K562 (cell line): ENCODE measurements around the gene FRMD4A. TPM values are rescaled to one million over a fixed set of nuclear protein-coding genes. Genes with fewer than 3 reads are reported as not detected.

ENCODE experiments used
- ATAC-seq: fragments of 200-7000 bp; cut with Tn5 transposase; 3 replicates; pipeline ENCODE4 v1.9.1; 2020; ENCODE audit warnings: moderate library complexity
- BruUV-seq: library from RNA; stranded (reverse); fragments of 400-500 nt; replicated peaks from 2 replicates; lab custom pipeline; 2021; lab: Mats Ljungman, UMichigan
- CTCF ChIA-PET: fragments of 300-600 bp; formaldehyde crosslinking; extraction: SDS; loops from one replicate; lab custom pipeline; 2021; ENCODE audit warnings: low intra/inter-chr PET ratio; lab: Yijun Ruan, JAX
- POLR2A ChIA-PET: fragments of 300-600, 350-650 bp; sonication (Branson Sonifier 250); formaldehyde crosslinking; extraction: SDS; loops from one replicate; lab custom pipeline; 2021; ENCODE audit warnings: antibody characterized with exemption, inconsistent platforms; lab: Yijun Ruan, JAX
- DNase-seq, 4 experiments: peaks; one replicate each; pipeline versions ENCODE4 v3.0.0 to v3.0.0-alpha.2; 2011 to 2018; ENCODE audit warnings: low spot score in 3 of 4, mixed read lengths in 3 of 4; ENCODE audit errors: extremely low read depth in 1 of 4
- FAIRE-seq: peaks from 2 replicates; lab custom pipeline; 2011; peaks lifted over from hg19 to GRCh38; lab: Jason Lieb, UNC
- H2AFZ ChIP-seq: 2 replicates; pipeline ENCODE4 v1.6.0; 2011; ENCODE audit warnings: low read depth, low read length, control low read depth, inconsistent platforms
- H3K27ac ChIP-seq: fragments of 200-600 bp; 3 replicates; pipeline ENCODE4 v1.8.0; 2011; ENCODE audit warnings: low read depth, mild to moderate bottlenecking, control low read depth, inconsistent platforms, low read length, moderate library complexity, mixed read lengths; ENCODE audit errors: extremely low read depth
- H3K27me3 ChIP-seq, 2 experiments: fragments of 300-600 bp in 1 of 2; 2 replicates in 1 of 2; 3 replicates in 1 of 2; pipeline versions ENCODE4 v1.6.0 to v1.8.0; 2011; ENCODE audit warnings: inconsistent platforms in 2 of 2, low read length in 2 of 2, mild to moderate bottlenecking in 1 of 2, mixed read lengths in 1 of 2, moderate library complexity in 1 of 2; ENCODE audit not compliant: control insufficient read depth in 2 of 2, insufficient read depth in 2 of 2
- H3K36me3 ChIP-seq: fragments of 300-600 bp; 3 replicates; pipeline ENCODE4 v1.8.0; 2011; ENCODE audit warnings: mild to moderate bottlenecking, low read length, inconsistent platforms; ENCODE audit not compliant: control insufficient read depth, insufficient read depth
- H3K4me1 ChIP-seq, 2 experiments: fragments of 200-600 bp in 1 of 2; replicated peaks in 1 of 2; 2 replicates in 1 of 2; 3 replicates in 1 of 2; pipeline versions ENCODE4 v1.5.1 to v1.8.0; 2011; ENCODE audit warnings: inconsistent platforms in 2 of 2, low read length in 2 of 2, mild to moderate bottlenecking in 1 of 2, mixed read lengths in 1 of 2, moderate library complexity in 1 of 2; ENCODE audit not compliant: control insufficient read depth in 2 of 2, insufficient read depth in 2 of 2
- H3K4me2 ChIP-seq: 2 replicates; pipeline ENCODE4 v1.6.1; 2011; ENCODE audit warnings: low read length, control low read depth, inconsistent platforms, mixed read lengths; ENCODE audit not compliant: insufficient read depth
- H3K4me3 ChIP-seq: fragments of 200-600 bp; sonication (generic), shearing (Covaris generic); 2 replicates; pipeline ENCODE4 v1.5.1; 2016; ENCODE audit warnings: control low read depth, inconsistent platforms
- H3K79me2 ChIP-seq: fragments of 200-600 bp; 3 replicates; pipeline ENCODE4 v1.8.0; 2011; ENCODE audit warnings: low read length, inconsistent platforms; ENCODE audit not compliant: control insufficient read depth, insufficient read depth
- H3K9ac ChIP-seq, 2 experiments: 2 replicates each; pipeline versions ENCODE4 v1.6.0 to v1.6.1; 2011; ENCODE audit warnings: low read depth in 2 of 2, low read length in 2 of 2, control low read depth in 1 of 2, inconsistent platforms in 1 of 2, mild to moderate bottlenecking in 1 of 2, mixed read lengths in 1 of 2; ENCODE audit not compliant: insufficient read depth in 1 of 2
- H3K9me1 ChIP-seq: one replicate; pipeline ENCODE4 v1.6.0; 2011; ENCODE audit warnings: inconsistent platforms, mild to moderate bottlenecking, low read length, moderate library complexity; ENCODE audit not compliant: control insufficient read depth, insufficient read depth
- H3K9me3 ChIP-seq: replicated peaks from 2 replicates; pipeline ENCODE4 v1.5.1; 2011; ENCODE audit warnings: low read depth, low read length, inconsistent platforms; ENCODE audit not compliant: control insufficient read depth, insufficient read depth
- H4K20me1 ChIP-seq: replicated peaks from 2 replicates; pipeline ENCODE4 v1.6.1; 2011; ENCODE audit warnings: low read length, inconsistent platforms, mixed read lengths; ENCODE audit not compliant: control insufficient read depth, insufficient read depth
- ADNP ChIP-seq: fragments of 200-800 bp; sonication (Bioruptor generic); IDR thresholded peaks from 2 replicates; pipeline ENCODE4 v1.6.1; 2016; ENCODE audit warnings: missing genetic modification characterization, missing compliant biosample characterization
- EHMT2 ChIP-seq: fragments of 450-650 bp; IDR thresholded peaks from 2 replicates; pipeline ENCODE4 v1.6.1; 2018; ENCODE audit warnings: antibody characterized with exemption
- HDAC3 ChIP-seq: fragments of 450-650 bp; IDR thresholded peaks from 2 replicates; pipeline ENCODE4 v1.6.1; 2018; ENCODE audit warnings: borderline replicate concordance, mild to moderate bottlenecking, moderate library complexity; ENCODE audit not compliant: partially characterized antibody
- HMG20A ChIP-seq: fragments of 450-650 bp; formaldehyde crosslinking; conservative IDR thresholded peaks from 2 replicates; pipeline ENCODE4 v1.4.0; 2020; ENCODE audit warnings: mild to moderate bottlenecking, mixed read lengths
- HNRNPUL1 ChIP-seq: fragments of 200-400 bp; formaldehyde crosslinking; IDR thresholded peaks from 2 replicates; pipeline ENCODE4 v1.6.1; 2017; ENCODE audit warnings: low read length
- MAFK ChIP-seq: IDR thresholded peaks from 2 replicates; pipeline ENCODE4 v1.6.1; 2011; ENCODE audit warnings: low read length, improper control_type of control experiment
- ZNF146 ChIP-seq: IDR thresholded peaks from one replicate; pipeline ENCODE4 v1.6.1; 2018; ENCODE audit warnings: missing compliant biosample characterization; ENCODE audit not compliant: unreplicated experiment
- ZNF318 ChIP-seq, 2 experiments: fragments of 450-650 bp; IDR thresholded peaks; 2 replicates each; pipeline ENCODE4 v1.6.1; 2016; ENCODE audit warnings: mild to moderate bottlenecking in 2 of 2, borderline replicate concordance in 1 of 2, low read depth in 1 of 2, moderate library complexity in 1 of 2
- WGBS: fragments of 100-300 bp; shearing (Covaris generic); methylation state at CpG from one replicate; pipeline ENCODE4 v1.1.6; 2016; ENCODE audit warnings: low coverage, mixed read lengths; ENCODE audit not compliant: insufficient coverage; ENCODE audit errors: missing lambda C conversion rate; 5-methylcytosine and 5-hydroxymethylcytosine counted together
- in situ Hi-C: fragments of 300-500 bp; cut with MboI; formaldehyde crosslinking; loops from 4 replicates; pipeline ENCODE4 v1.15.0; 2018; ENCODE audit warnings: inconsistent platforms, mixed read lengths
- intact Hi-C: fragments of 100-400 bp; cut with micrococcal nuclease; formaldehyde crosslinking; loops from 2 replicates; pipeline ENCODE4 v1.14.2; 2022
- polyA plus RNA-seq, 8 experiments: library from polyadenylated mRNA; depleted of rRNA in 4 of 8; stranded (reverse) in 5 of 8; unstranded in 3 of 8; fragments of >200 nt; fragmentation: Nextera tagmentation in 2 of 8; fragmentation: Illumina TruSeq in 1 of 8; extraction: Ambion mirVana in 2 of 8; extraction: Trizol in 1 of 8; gene quantifications; 2 replicates each; pipeline versions ENCODE4 v1.2.1 to v1.2.3, GENCODE V29; 2011 to 2014; ENCODE audit warnings: inconsistent platforms in 1 of 8, missing spikeins in 1 of 8
- total RNA-seq, 7 experiments: library from RNA; depleted of rRNA in 6 of 7; stranded (reverse); fragments of >200 nt in 6 of 7; fragmentation: Illumina TruSeq in 2 of 7; extraction: Trizol in 2 of 7; gene quantifications; 2 replicates each; pipeline versions ENCODE4 v1.2.1 to v1.2.3, GENCODE V29; 2011 to 2021; ENCODE audit warnings: low replicate concordance in 1 of 7
- TF ChIP-seq, protein P1 (sequence below): IDR thresholded peaks from 2 replicates; pipeline ENCODE4 v1.6.1; 2016; ENCODE audit warnings: missing genetic modification characterization, missing compliant biosample characterization

Gene FRMD4A
- total and polyA plus RNA-seq, 9 of the 15 experiments (the other 6 are each of a cell fraction or from before 2014, with no cell fraction given): 0.80 to 5.2 (median 3.0) TPM

DNA sequence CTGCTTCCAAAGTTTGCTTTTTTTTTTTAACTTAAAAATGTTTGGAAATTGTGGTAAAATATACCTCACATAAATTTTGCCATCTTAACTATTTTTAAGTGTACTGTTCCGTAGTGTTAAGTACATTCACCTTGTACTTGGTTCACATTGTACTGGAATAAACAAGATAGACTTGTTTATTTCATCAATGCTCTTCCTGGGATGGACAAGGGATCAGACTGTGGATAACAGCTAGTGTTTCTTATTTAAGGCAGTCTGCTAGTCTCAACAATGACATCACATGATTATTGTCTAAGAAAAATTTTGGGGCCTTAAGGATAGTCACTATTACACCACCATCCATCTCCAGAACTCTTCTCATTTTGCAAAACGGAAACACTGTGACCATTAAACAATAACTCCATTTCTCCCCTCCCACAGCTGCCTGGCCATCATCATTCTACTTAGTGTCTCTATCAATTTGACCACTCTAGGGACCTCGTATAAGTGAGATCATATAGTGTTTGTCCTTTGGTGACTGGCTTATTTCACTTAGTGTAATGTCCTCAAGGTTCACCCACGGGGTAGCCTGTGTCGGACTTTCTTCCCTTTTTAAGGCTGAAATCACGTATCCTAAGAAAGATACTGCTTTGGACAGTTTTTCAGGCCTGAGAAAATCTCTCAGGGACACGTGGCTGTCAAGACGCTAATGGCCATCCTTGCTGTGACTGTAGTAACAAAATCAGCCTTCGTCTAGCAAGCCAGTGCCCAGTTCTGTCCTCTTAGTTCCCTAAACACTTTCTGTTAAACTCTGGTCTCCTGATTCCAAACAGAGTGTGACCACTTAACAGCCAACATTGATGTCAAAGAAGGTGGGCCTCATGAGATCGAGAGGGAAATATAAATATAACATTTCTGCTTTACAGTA is 305.2 kb downstream of the FRMD4A start (continued):
- TF ChIP-seq ZNF146 (CRISPR knock-in tag): no peak
- no peak for TF ChIP-seq HDAC3
- TF ChIP-seq, protein P1, sequence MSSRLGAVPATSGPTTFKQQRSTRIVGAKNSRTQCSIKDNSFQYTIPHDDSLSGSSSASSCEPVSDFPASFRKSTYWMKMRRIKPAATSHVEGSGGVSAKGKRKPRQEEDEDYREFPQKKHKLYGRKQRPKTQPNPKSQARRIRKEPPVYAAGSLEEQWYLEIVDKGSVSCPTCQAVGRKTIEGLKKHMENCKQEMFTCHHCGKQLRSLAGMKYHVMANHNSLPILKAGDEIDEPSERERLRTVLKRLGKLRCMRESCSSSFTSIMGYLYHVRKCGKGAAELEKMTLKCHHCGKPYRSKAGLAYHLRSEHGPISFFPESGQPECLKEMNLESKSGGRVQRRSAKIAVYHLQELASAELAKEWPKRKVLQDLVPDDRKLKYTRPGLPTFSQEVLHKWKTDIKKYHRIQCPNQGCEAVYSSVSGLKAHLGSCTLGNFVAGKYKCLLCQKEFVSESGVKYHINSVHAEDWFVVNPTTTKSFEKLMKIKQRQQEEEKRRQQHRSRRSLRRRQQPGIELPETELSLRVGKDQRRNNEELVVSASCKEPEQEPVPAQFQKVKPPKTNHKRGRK: no peak
- no peak for TF ChIP-seq HMG20A (CRISPR knock-in tag)
- TF ChIP-seq EHMT2: no peak

DNA sequence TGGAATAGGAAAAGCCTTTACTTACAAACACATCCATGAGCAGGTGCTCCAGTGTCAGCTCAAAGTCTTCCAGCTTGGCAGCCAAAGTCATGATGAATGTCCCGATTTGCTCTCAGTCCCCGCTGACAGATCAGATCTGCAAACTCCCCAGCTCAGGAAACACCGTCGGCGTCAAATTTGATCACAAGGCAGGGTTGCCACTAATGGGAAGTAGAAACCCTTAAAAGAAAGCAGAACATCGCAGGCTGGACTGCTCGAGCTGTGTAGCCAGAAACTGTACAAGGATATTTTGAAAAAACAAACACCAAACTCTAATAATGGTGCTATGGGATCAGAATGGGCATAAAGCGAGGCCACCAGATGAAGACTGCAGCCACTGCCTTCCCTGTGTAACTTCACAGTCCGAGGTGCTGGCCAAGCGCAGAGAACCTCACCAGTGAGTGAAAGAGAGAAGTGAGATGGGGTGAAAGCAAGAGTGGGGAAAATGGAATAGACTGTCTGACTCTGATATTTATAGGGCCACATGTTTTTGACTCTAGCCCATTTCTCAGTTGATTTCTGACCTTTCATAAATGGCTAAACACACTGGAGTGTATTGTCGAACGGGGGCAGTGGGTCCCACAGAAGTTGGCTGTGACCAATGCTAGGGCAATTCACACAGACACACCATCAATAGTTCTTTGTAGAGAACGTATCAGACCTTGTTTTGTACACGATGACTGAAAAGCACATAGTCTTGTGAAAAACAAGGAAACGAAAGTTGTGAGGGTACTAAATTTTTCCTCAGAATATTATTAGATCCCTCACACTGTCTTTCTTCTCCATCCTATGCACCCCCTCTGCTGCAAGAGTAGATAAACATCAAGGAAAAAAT is 306.2 kb downstream of the FRMD4A start:
- Histone ChIP-seq H3K79me2 (no peaks in the 10 kb centered on the region), H3K4me2 (no peak overlapping the region), H3K27ac (no peak overlapping the region), H3K4me1 (no peaks in the 10 kb centered on the region), H4K20me1 (no peaks in the 10 kb centered on the region), H3K27me3 (peaks cover 4 to 12% of the 10 kb centered on the region in 2 experiments), H3K9me3 (no peaks in the 10 kb centered on the region), H3K9ac (no peak overlapping the region), H2AFZ (no peak overlapping the region), H3K4me3 (no peak overlapping the region), H3K36me3 (no peaks in the 10 kb centered on the region), H3K9me1 (no peaks in the 10 kb centered on the region)
- CTCF ChIA-PET: no interaction called here
- ATAC-seq: no peak
- POLR2A ChIA-PET: no interaction called here
- no peak for DNase-seq
- intact Hi-C loops (no loop called here), in situ Hi-C loops (no loop called here)
- no TSS peak for BruUV-seq
- FAIRE-seq: no peak
- under 1% methylated on average over 15 of the region's 15 CpGs for WGBS
- TF ChIP-seq HNRNPUL1: no peak
- TF ChIP-seq ADNP: no peak
- no peak for TF ChIP-seq MAFK
- TF ChIP-seq ZNF318 (IDR thresholded peaks at IDR 0.05; ENCODE audit: borderline replicate concordance in 1 of 2, low read depth in 1 of 2): no peak
